D721Med (cell line): ENCODE data around the gene RAI1.

Source experiments
- DNase-seq: peaks from one replicate; pipeline ENCODE4 v3.0.0; 2011; ENCODE audit warnings: low spot score; ENCODE audit not compliant: insufficient read length
- FAIRE-seq: peaks from 2 replicates; lab custom pipeline; 2011; peaks lifted over from hg19 to GRCh38; lab: Jason Lieb, UNC
- TF ChIP-seq, protein P1 (sequence below): IDR thresholded peaks from 2 replicates; pipeline ENCODE4 v1.5.1; 2012; ENCODE audit warnings: mild to moderate bottlenecking, control low read depth; ENCODE audit not compliant: insufficient read depth; ENCODE audit errors: missing control alignments

Gene RAI1

DNA sequence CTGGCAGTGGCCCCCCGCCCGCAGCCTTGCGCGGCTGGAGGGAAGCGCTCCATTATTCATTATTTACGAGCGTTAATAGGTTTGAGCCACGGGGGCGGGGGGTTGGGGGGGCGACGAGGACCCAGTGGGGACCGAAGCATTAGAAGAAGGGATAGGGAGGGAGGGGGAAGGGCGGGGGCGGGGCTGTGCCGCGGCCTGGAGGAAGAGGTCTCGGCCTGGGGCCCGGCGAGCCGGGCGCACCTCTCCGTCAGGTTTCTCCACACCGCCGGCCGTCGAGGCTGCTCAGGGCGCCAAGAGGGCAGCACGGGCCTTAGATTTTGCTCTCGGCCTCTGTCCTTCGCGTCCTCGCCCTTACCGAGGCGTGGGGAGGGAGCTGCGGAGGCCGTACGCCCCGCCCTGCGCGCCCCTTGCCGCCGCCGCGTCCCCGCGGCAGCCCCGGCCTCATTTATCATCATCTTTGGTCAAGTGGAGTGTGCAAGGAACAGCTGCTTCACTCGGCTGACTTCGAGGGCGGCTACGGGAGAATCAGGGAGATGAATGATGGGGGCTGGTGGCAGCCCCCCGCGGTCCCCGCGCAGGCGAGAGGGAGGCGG is 101.4 kb downstream of the RAI1 start:
- TF ChIP-seq, protein P1, sequence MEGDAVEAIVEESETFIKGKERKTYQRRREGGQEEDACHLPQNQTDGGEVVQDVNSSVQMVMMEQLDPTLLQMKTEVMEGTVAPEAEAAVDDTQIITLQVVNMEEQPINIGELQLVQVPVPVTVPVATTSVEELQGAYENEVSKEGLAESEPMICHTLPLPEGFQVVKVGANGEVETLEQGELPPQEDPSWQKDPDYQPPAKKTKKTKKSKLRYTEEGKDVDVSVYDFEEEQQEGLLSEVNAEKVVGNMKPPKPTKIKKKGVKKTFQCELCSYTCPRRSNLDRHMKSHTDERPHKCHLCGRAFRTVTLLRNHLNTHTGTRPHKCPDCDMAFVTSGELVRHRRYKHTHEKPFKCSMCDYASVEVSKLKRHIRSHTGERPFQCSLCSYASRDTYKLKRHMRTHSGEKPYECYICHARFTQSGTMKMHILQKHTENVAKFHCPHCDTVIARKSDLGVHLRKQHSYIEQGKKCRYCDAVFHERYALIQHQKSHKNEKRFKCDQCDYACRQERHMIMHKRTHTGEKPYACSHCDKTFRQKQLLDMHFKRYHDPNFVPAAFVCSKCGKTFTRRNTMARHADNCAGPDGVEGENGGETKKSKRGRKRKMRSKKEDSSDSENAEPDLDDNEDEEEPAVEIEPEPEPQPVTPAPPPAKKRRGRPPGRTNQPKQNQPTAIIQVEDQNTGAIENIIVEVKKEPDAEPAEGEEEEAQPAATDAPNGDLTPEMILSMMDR: no peak
- DNase-seq: no peak
- FAIRE-seq: no peak

DNA sequence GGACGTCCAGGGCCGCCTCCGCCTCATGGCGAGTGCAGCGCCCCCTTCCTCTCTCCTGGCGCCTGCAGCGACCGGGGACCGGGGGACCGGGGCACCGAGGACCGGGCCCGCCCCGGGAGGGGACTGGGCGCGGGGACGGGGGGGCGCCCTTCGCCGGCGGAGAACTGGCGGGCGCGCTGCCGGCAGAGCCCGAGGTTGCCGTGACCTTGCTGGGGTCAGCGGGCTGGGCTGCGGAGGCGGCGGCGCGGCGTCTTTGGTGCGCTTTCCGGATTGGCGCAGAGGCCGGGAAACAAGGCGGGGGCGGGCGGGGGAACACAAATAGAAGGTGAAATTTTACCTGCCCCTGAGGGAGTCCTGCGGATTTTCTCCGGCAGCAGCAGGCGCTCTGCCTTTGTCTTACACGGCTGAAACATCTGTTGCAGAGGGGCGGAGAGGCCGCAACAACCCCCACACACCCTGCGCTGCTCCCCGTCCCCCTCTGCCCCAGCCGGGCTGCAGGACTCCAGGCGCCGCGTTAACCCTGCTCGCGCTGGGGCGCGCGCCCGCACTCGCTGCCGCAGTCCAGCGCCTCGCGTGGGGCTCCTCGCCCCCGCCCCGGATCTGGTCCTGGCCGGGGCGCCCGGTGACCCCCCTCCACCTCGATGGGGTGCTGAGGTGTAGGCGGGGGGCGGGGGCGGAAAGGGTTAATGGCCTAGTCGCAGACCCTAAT is 102.0 kb downstream of the RAI1 start:
- DNase-seq (no peak), FAIRE-seq (no peak)
- TF ChIP-seq, protein P1: no peak

DNA sequence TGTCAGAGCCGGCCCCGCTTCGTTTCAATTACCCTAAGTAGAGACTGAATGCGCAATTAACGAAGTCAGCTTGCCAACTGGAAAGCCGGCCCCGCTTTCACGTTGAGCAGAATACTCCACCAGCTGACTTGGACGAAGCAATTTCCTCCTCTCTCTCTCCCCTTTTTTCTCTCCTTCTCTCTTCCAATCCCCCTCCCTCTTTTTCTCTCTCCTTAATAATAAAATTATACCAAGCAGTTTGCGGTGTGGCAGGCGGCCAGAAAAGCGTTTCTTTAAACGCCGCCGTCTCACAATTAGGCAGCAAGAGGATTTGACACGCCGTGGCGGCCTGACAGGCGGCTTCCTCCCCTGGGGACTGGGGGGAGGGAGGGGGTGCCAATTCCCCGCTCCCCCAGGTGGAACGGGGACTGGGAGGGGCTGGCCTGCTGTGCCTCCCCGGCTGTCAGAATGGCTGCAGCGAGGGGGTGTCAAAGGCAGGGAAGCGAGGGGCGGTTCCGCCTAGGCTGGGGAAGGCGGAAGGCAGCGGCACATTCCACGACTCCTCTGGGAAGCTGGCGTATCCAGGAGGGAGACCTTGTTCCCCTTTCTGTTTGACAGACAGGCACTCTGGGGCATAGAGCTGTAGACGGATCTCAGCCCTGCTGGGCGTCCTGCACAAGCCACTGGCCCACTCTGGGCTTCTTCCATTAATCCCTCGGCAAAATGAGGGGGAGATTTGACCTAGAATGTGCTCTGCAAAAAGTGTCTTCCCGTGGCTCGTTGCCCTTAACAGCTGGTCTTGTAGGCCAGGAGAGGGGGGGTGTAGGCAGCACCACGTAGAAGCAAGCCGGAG is 102.8 kb downstream of the RAI1 start:
- DNase-seq (no peak), FAIRE-seq (no peak)
- TF ChIP-seq, protein P1: no peak

DNA sequence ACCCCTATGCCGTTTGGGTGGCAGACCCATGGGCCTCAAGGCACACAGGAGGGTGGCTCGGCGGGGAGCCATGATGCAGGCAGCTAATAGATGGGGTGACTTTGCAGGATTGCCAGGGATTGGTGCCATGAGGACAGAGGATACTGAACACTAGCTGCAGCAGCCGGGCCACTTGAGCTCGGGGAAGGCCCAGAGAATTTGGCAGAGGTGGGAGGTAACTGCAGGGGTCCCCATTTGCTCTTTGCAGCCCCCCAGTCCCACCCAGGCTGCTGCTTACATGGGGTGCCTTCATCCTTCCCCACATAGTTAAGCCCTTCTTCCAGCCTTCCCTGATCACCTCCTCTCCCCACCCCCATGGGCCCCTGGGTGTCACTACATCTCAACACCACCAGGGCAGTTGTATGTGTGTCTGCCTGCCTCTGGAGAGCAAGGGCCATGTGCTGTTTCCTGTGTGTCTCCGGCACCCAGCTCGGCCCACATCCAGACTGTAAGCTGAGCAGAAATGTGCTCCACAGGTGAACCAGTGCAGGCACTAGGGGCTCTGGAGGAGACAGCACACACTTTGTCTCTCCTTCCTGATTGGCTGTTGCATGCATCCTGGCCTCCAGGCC is 103.5 kb downstream of the RAI1 start:
- no peak for DNase-seq
- FAIRE-seq: no peak
- TF ChIP-seq, protein P1: no peak

- TF ChIP-seq, protein P1: no peak
- FAIRE-seq (no peak), DNase-seq (no peak)
Observed at GRCh38 chr17:17785407-17785806, 104.1 kb downstream of the RAI1 start.

GRCh38 chr17:17786998-17787397 is 105.7 kb downstream of the RAI1 start:
- FAIRE-seq (no peak), DNase-seq (no peak)
- TF ChIP-seq, protein P1: no peak
